Measurements from ENCODE around the gene DNMBP.
"Not testable (repeated sequence)": the region's sequence is repeated elsewhere in the genome, so short reads cannot be mapped to it uniquely, and the experiment has no call there.

DNMBP gene

GRCh38 chr10:99869581-99870122 is 140.1 kb downstream of the DNMBP start:
- Histone ChIP-seq H3K4me1 (no peaks in the 10 kb centered on the region), H3K9me3 (peaks cover 0 to 9% (median 0%) of the 10 kb centered on the region in 3 donors), H3K4me3 (no peak overlapping the region), H3K27ac (no peak overlapping the region), H3K27me3 (peaks cover 0 to 10% of the 10 kb centered on the region in 2 donors), H3K36me3 (peaks cover 0 to 4% (median 0%) of the 10 kb centered on the region in 3 donors)
- intact Hi-C loops (cut with DNase I; ENCODE audit: low total_unique reads) = no loop called here
- no peak for TF ChIP-seq CTCF (IDR thresholded peaks at IDR 0.05)
- no peak for DNase-seq

- DNase-seq; H3K4me3 ChIP-seq; H3K9me3 ChIP-seq; intact Hi-C loops (cut with DNase I; ENCODE audit: low total_unique reads); H3K27ac ChIP-seq; H3K36me3 ChIP-seq; H3K4me1 ChIP-seq: not testable (repeated sequence)
- peaks cover 0 to 10% of the 10 kb centered on the region in 2 donors for H3K27me3 ChIP-seq
These were observed 142.5 kb downstream of the DNMBP start for GRCh38 chr10:99867250-99867649.

- H3K36me3 ChIP-seq; H3K4me1 ChIP-seq; H3K27ac ChIP-seq; DNase-seq; H3K27me3 ChIP-seq; intact Hi-C loops (cut with DNase I; ENCODE audit: low total_unique reads); H3K4me3 ChIP-seq; H3K9me3 ChIP-seq: not testable (repeated sequence)
These were observed 146.1 kb downstream of the DNMBP start for GRCh38 chr10:99863535-99864240.

- no peaks in the 10 kb centered on the region for H3K27me3 ChIP-seq
- intact Hi-C loops (cut with DNase I; ENCODE audit: low total_unique reads) = no loop called here
- H3K4me1 ChIP-seq = no peaks in the 10 kb centered on the region
- TF ChIP-seq CTCF (IDR thresholded peaks at IDR 0.05) = no peak
- no peak overlapping the region for H3K4me3 ChIP-seq
- no peaks in the 10 kb centered on the region for H3K36me3 ChIP-seq
- H3K27ac ChIP-seq = no peak overlapping the region
- no peak for DNase-seq
- H3K9me3 ChIP-seq = no peaks in the 10 kb centered on the region
These were observed 149.3 kb downstream of the DNMBP start for GRCh38 chr10:99860466-99860865.

- Histone ChIP-seq H3K4me3 (no peak overlapping the region), H3K9me3 (no peaks in the 10 kb centered on the region), H3K36me3 (no peaks in the 10 kb centered on the region), H3K4me1 (no peaks in the 10 kb centered on the region), H3K27ac (no peak overlapping the region), H3K27me3 (no peaks in the 10 kb centered on the region)
- TF ChIP-seq CTCF (IDR thresholded peaks at IDR 0.05) = no peak
- intact Hi-C loops (cut with DNase I; ENCODE audit: low total_unique reads) = no loop called here
- no peak for DNase-seq
These were observed 150.2 kb downstream of the DNMBP start for GRCh38 chr10:99859585-99859984.

- H3K36me3 ChIP-seq = no peaks in the 10 kb centered on the region
- H3K4me1 ChIP-seq = no peaks in the 10 kb centered on the region
- intact Hi-C loops (cut with DNase I; ENCODE audit: low total_unique reads) = no loop called here
- H3K27me3 ChIP-seq = no peaks in the 10 kb centered on the region
- DNase-seq = no peak
- H3K4me3 ChIP-seq = no peak overlapping the region
- TF ChIP-seq CTCF (IDR thresholded peaks at IDR 0.05) = no peak
- no peaks in the 10 kb centered on the region for H3K9me3 ChIP-seq
- no peak overlapping the region for H3K27ac ChIP-seq
These were observed 150.9 kb downstream of the DNMBP start for GRCh38 chr10:99858849-99859248.
